ENCODE results near the gene ASB9.
"Not testable (repeated sequence)": the region's sequence is repeated elsewhere in the genome, so short reads cannot be mapped to it uniquely, and the experiment has no call there.

ASB9 gene, protein sequence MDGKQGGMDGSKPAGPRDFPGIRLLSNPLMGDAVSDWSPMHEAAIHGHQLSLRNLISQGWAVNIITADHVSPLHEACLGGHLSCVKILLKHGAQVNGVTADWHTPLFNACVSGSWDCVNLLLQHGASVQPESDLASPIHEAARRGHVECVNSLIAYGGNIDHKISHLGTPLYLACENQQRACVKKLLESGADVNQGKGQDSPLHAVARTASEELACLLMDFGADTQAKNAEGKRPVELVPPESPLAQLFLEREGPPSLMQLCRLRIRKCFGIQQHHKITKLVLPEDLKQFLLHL

GRCh38 chrX:15269618-15270521 lies at the start of gene ASB9:
ASB9 (minus strand) TSS chrX:15270083; CDS start chrX:15269874, 209 bp downstream.
- no peak for DNase-seq (ENCODE audit: low read depth in 4 of 4, low spot score in 1 of 4)

GRCh38 chrX:15319075-15319474 lies 49.2 kb upstream of the ASB9 start:
- no peak for DNase-seq (ENCODE audit: low read depth in 4 of 4, low spot score in 1 of 4)

DNA sequence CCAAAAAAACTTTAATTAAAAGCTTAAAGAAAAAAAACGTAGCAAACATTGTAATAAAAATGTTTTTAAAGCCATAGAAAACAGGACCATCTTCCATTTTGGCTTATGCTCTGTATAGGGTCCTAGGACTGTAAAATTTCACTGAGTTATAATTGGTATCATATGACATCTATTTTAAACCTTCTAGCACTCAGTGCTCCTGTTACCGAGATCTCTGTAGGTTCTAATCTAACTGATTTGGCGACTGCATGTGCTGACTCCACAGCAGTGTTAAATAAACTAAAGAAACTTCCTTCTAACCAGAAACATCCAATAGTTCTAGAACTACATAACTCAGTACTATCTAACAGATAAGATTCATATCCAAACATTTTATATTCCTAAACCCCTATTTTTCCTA lies 45.6 kb upstream of the ASB9 start, which contains the start of gene ASB11:
TSS of gene ASB11 (minus strand) at position 132 of the 400 bp plus-strand sequence. CDS start at position 97, 35 bp downstream.
- DNase-seq (ENCODE audit: low read depth in 4 of 4, low spot score in 1 of 4), result no peak

DNA sequence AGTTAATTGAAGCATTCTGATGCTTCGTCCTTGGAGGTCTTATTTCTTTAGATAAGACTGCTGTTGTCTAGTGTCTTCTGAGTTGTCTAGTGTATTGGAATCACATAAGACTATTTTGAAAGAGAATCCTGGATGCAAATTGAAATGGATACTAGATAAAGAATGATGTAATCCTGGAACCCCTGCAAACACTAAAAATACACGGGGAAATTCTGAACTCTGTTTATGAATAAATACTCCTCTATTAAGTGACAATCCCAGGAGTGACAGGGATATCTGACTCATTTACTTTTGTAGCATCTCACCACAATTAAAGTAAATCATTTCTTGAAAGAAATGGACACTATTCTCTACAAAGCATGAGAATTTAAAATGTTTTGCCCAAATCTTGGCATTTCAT lies 44.6 kb upstream of the ASB9 start:
- no peak for DNase-seq (ENCODE audit: low read depth in 4 of 4, low spot score in 1 of 4)

DNA sequence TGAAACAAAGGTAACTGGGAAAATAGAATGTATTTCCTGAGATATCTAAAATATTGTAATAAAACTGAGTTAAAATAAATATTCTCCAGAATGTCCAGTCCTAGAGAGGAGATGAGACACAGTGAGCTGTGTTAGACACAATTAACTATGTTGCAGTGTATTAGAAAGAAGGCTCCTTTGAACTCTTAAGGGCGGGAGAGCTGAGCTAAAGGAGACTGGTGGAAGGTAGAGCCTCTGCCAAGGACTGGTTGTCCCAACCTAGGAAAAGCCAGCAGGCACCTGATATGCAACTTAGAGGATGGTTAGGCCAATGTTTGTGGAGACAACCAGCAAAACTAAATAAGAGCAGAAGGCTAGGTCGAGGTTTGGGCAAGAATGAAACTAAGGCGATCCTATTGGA lies 41.2 kb upstream of the ASB9 start:
- no peak for DNase-seq (ENCODE audit: low read depth in 4 of 4, low spot score in 1 of 4)

DNA sequence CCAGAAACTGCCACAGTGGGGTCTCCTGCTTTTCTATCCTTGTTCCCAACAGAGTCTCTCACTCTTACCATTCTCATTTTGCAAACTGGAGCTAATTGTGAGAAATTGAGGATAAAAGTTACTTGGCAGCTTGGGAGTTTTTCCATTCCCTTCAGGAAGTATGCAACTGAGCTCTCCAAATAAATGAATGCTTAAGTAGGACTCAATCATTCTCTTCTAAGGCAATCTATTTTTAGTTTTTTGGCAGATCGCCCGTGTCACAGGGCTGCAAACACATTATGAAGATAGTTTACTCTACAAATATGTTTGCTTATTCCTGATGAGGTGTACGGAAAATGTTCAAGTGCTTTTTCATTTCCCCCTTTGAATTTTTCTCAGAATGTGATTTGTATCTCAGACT lies 40.2 kb upstream of the ASB9 start:
- DNase-seq (ENCODE audit: low read depth in 4 of 4, low spot score in 1 of 4), result no peak

DNA sequence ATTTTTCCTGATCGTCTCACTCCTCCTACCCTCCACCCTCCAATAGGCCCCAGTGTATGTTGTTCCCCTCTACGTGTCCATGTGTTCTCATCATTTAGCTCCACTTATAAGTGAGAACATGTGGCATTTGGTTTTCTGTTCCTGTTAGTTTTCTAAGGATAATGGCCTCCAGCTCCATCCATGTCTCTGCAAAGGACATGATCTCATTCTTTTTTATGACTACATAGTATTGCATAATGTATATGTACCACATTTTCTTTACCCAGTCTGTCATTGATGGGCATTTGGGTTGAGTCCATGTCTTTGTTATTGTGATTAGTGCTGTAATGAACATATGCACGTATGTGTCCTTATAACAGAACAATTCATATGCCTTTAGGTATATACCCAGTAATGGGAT lies 36.0 kb upstream of the ASB9 start:
- not testable (repeated sequence) for DNase-seq (ENCODE audit: low read depth in 4 of 4, low spot score in 1 of 4)

- DNase-seq (ENCODE audit: low read depth in 4 of 4, low spot score in 1 of 4), result peak in 1 of 4 experiments; percentile 0
Observed at GRCh38 chrX:15301924-15302323, 32.0 kb upstream of the ASB9 start.

- no peak for DNase-seq (ENCODE audit: low read depth in 4 of 4, low spot score in 1 of 4)
Observed at GRCh38 chrX:15299941-15300851, 30.3 kb upstream of the ASB9 start.

DNA sequence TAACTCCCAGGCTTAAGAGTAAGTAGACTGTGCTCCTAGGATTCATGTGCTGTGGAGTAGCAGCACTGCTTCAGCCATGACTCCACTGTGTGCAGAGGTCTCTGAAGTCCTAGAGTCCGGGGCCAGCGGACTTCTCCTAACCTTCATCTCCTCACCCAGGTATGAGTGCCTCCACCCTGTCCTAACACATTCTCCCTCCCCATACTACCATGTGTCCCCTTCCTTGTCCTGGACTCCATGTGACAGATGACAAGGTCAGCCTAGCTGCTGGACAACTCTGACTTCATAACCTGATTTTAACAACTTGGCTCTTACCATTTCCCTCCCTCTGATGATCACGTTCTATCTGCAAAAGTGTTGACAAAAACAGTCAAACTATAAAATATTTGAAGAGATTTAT lies 28.9 kb upstream of the ASB9 start:
- DNase-seq (ENCODE audit: low read depth in 4 of 4, low spot score in 1 of 4), result no peak

DNA sequence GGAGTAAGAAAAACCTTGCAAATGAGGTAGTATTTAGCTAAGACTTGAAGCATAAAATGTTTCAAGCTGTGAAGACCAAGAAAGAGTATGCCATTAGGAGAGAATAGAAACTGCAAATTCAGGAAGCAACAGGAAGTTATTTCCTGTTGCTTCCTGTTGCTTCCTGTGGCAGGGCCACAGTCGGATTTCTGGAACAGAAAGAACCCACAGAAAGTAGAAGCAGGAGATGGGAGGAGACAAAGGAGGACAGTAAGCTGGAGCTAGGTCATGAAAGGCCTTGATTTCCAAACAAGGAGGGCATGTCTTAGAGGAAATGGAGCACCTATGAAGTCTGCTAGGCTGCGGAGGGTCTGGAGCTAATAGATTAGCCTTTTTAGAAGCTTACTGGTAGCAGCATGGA lies 28.3 kb upstream of the ASB9 start:
- no peak for DNase-seq (ENCODE audit: low read depth in 4 of 4, low spot score in 1 of 4)

- DNase-seq (ENCODE audit: low read depth in 4 of 4, low spot score in 1 of 4), result no peak
Observed at GRCh38 chrX:15293451-15293850, 23.6 kb upstream of the ASB9 start.

GRCh38 chrX:15292861-15293260 lies 23.0 kb upstream of the ASB9 start:
- DNase-seq (ENCODE audit: low read depth in 4 of 4, low spot score in 1 of 4), result no peak

DNA sequence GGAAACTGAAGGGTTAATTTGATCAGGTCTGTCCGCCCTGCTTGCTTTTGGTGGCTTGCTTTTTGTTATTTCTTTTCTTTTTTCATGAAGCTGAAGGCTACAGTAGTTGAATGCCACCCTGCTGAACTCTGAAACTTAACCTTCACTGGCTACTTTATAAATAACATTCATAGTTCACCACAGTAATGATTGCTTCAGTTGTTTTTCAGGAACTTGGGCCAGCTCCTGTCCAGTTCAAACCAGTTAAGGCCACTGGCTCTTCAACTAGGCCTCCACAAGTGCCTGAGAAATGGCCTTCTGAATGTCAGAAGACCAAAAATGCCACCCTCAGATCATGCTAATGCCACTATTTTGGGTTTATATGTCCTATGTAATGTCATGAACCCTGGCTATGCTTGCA lies 7.7 kb upstream of the ASB9 start:
- DNase-seq (ENCODE audit: low read depth in 4 of 4, low spot score in 1 of 4), result no peak

DNA sequence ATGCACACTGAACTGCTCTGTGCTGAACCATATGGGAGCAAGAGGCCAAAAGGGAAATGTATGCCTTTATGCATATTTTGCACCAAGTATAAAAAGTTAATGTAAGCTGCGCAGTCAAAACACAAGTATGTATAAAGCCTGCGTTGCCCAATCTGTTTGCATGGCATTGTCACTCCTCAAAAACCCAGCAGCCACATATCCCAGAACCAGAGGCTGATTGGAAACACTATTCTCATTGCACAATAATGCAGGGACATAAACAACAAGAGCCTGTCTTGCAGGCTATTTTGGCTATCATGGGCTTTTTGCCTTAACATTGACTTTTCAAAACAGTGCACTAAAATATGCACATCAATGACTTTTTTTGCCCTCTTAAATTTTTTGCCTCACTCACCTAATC lies 5.1 kb upstream of the ASB9 start:
- no peak for DNase-seq (ENCODE audit: low read depth in 4 of 4, low spot score in 1 of 4)

DNA sequence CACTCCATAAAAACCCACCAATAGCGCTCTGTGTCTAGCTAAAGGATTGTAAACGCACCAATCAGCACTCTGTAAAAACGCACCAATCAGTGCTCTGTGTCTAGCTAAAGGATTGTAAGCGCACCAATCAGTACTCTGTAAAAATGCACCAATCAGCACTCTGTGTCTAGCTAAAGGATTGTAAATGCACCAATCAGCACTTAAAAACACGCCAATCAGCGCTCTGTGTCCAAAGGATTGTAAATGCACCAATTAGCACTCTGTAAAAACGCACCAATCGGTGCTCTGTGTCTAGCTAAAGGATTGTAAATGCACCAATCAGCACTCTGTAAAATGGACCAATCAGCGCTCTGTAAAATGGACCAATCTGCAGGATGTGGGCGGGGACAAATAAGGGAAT lies 3.4 kb upstream of the ASB9 start:
- not testable (repeated sequence) for DNase-seq (ENCODE audit: low read depth in 4 of 4, low spot score in 1 of 4)

DNA sequence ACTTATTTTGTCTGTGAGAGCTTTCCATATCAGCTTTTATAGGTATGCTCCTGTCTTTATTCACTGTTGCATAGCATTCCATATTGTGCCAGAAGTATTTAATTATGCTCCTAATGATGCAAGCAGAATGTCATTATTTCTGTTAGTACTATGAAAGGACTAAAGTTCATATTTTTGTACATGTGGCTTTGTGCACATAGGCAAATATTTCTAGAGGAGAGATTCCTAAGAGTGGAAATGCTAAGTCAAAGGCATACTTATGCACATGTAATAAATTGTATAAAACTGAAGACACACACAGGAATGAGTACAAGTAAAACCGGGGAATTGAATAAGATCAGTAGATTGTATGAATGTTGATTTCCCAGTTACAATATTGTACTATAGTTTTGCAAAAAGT lies 1.9 kb upstream of the ASB9 start:
- DNase-seq (ENCODE audit: low read depth in 4 of 4, low spot score in 1 of 4), result no peak

DNA sequence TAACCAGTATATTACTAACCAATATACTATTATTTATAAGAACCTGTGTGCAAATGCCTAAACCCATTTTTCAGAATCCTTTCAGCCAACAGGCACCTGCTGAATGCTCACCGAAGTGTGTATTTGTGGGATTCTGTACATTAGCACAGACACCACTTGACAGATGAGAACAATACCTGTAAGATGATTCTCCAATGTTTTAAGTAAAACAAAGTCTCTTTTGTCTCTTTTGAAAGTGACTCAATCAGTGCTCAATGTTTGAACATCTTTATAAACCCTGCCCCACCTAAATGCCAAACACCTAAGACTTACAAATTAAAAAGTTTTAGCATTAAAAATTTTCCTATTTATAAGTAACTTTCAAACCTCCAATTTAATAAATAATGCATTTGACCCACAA lies 763 bp downstream of the ASB9 start:
- no peak for DNase-seq (ENCODE audit: low read depth in 4 of 4, low spot score in 1 of 4)

DNA sequence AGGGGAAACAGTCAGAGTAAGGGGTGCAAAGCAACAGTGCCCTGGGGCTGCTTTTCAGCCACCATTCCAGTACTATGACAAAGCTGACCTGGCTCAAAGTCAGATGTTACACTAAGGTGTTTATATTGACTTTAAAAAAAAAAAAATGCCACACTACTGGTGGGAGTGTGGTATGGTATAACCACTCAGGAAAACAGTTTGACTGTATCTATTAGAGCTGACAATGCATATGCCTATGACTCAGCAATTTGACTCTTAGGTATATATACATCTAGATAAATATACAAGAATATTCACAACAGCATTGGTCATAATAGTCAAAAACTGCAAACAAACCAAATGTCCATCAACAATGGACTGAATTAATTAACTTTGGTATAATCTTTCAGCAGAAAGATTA lies 15.0 kb downstream of the ASB9 start:
- DNase-seq (ENCODE audit: low read depth in 4 of 4, low spot score in 1 of 4), result no peak

GRCh38 chrX:15245896-15246295 lies 24.0 kb downstream of the ASB9 start:
- DNase-seq (ENCODE audit: low read depth in 4 of 4, low spot score in 1 of 4), result no peak

GRCh38 chrX:15244421-15244820 lies 25.5 kb downstream of the ASB9 start:
- DNase-seq (ENCODE audit: low read depth in 4 of 4, low spot score in 1 of 4), result no peak
